ENCODE results near the gene TBATA.

TBATA gene

DNA sequence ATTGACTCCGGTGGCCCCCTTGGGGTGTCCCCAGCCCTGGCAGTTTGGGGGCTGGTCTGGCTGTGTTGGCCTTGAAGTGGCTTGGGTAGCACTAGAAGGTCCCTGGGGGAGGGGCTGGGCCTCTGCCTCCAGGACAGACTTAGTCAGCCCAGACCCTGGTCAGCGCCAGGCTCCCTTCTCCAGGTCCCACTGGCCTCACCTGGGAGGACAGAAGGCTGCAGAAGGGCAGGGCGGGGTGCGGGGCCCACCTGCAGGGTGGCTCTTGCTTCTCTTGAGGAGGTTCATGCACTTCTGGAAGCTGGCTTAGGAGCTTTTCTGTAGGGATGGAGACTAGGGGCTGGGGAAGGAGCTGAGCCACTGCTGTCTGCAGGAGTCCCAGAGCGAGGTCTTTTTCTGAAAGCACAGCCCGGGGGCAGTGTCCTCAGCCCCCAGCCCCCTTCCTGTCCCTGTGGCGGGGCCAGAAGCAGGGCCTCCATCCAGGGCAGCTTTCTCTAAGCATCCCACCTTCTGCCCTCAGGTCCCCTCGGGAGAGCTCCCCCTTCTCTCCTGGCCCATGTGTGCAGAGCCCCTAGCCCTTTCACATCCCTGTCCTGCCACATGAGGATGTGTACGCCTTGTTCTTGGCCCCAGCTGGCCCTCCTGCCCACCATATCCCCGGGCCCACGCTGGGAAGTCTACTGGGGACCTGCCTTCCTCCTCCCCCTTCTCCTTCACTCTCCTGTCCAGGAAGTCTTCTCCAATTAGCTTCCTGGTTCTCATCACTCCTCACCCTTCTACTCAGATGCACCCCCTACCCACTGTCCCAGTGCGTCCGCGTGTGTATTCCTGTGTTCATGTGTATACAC lies 11.0 kb downstream of the TBATA start:
- TF ChIP-seq TAF1 (IDR thresholded peaks at IDR 0.05; ENCODE audit: borderline replicate concordance, insufficient read depth, low read length) = no peak
- TF ChIP-seq, protein P1, sequence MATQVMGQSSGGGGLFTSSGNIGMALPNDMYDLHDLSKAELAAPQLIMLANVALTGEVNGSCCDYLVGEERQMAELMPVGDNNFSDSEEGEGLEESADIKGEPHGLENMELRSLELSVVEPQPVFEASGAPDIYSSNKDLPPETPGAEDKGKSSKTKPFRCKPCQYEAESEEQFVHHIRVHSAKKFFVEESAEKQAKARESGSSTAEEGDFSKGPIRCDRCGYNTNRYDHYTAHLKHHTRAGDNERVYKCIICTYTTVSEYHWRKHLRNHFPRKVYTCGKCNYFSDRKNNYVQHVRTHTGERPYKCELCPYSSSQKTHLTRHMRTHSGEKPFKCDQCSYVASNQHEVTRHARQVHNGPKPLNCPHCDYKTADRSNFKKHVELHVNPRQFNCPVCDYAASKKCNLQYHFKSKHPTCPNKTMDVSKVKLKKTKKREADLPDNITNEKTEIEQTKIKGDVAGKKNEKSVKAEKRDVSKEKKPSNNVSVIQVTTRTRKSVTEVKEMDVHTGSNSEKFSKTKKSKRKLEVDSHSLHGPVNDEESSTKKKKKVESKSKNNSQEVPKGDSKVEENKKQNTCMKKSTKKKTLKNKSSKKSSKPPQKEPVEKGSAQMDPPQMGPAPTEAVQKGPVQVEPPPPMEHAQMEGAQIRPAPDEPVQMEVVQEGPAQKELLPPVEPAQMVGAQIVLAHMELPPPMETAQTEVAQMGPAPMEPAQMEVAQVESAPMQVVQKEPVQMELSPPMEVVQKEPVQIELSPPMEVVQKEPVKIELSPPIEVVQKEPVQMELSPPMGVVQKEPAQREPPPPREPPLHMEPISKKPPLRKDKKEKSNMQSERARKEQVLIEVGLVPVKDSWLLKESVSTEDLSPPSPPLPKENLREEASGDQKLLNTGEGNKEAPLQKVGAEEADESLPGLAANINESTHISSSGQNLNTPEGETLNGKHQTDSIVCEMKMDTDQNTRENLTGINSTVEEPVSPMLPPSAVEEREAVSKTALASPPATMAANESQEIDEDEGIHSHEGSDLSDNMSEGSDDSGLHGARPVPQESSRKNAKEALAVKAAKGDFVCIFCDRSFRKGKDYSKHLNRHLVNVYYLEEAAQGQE (IDR thresholded peaks at IDR 0.05; ENCODE audit: insufficient read depth in 1 of 2, low read depth in 2 of 2, low read length in 2 of 2) = no peak
- TF ChIP-seq POLR2AphosphoS5 (IDR thresholded peaks at IDR 0.05; ENCODE audit: low read depth, low read length) = no peak
- TF ChIP-seq SIN3A (IDR thresholded peaks at IDR 0.05; ENCODE audit: borderline replicate concordance, insufficient read depth, low read length) = no peak
- TF ChIP-seq FOXP2 (optimal IDR thresholded peaks at IDR 0.05; ENCODE audit: borderline replicate concordance, extremely low read depth, extremely low read length, insufficient read depth) = no peak

DNA sequence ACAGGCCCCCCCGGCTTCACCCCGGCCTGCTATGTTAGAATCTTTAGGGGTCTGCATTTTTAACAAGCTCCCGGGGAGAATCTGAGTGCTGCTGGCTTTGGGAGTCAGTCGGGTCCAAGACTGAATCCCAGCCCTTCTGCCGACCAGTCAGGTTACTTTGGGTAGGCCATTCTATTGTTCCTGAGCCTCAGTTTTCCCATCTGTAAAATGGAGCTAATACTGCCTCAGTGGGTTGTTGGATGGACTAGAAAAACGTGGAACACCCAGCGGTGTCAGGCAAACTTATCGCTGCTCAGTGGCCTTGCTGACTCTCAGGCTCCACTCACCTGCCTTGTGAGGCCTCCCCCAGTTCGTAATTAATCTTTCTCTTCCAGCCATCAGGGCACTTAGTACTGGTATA lies 11.7 kb downstream of the TBATA start:
- no peak for TF ChIP-seq SIN3A (IDR thresholded peaks at IDR 0.05; ENCODE audit: borderline replicate concordance, insufficient read depth, low read length)

DNA sequence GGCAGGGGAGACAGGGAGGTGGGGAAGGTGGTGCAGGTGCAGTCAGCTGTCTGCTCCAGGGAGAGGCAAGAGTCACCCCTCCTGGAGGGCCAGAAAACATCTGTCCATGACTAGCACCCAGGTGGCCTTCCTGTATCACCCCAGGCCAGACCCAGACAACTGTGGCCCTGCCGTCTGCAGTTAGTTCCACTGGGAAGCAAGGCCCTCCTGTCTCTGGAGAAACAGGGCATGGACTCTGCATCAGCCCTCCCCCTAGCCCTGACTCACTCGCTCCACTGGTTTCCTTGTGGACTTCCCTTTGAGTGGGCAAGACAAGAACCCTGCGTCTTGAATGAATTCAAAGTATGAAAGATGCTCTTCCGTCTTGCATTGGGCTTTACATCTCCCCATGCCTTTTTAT lies 12.6 kb downstream of the TBATA start:
- TF ChIP-seq, protein P1 (IDR thresholded peaks at IDR 0.05; ENCODE audit: insufficient read depth in 1 of 2, low read depth in 2 of 2, low read length in 2 of 2) = no peak
- TF ChIP-seq TAF1 (IDR thresholded peaks at IDR 0.05; ENCODE audit: borderline replicate concordance, insufficient read depth, low read length) (no peak), FOXP2 (optimal IDR thresholded peaks at IDR 0.05; ENCODE audit: borderline replicate concordance, extremely low read depth, extremely low read length, insufficient read depth) (no peak), POLR2AphosphoS5 (IDR thresholded peaks at IDR 0.05; ENCODE audit: low read depth, low read length) (no peak), SIN3A (IDR thresholded peaks at IDR 0.05; ENCODE audit: borderline replicate concordance, insufficient read depth, low read length) (no peak)

DNA sequence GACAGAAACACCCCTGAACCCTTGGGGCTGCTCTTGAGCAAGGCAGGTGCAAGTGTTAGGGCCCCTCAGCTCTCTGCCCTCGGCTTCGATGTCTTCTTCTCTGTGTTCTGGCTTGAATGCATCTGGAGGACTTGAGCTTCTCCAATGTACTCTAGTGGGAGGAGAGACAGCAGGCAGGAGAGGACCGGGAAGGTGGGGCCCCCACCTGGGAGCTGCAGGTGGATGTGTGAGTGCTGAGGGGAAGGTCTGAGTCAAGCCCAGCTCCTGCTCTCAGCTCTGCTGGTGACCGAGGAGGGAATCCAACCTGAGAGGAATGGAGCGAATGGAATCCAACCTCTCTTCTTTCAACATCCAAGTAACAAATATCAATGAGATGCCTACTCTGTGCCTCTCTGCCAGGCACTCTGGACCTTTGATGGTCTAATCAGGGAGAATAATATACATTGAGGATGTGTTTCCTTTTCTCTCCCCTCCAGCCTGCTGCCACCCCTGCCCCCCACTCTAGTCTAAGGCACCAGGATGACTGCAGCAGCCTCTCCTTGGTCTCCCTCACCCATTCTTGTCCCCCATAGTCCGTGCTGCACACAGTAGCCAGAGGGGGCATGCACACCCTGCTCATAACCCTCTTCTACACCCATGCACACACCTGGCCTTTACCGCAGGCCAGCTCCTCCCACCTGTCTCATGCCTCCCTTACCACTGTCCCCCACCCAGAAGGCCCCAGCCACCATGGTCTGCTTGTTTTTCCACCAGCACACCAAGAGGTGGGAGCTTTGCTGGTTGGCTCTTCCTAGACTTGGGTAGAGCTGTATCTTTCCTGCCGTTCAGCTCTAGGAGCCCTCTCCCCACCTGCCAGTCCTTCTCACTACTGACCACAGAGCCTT lies 13.6 kb downstream of the TBATA start:
- TF ChIP-seq, protein P1 (IDR thresholded peaks at IDR 0.05; ENCODE audit: insufficient read depth in 1 of 2, low read depth in 2 of 2, low read length in 2 of 2) = no peak
- TF ChIP-seq SIN3A (IDR thresholded peaks at IDR 0.05; ENCODE audit: borderline replicate concordance, insufficient read depth, low read length) = no peak
- no peak for TF ChIP-seq TAF1 (IDR thresholded peaks at IDR 0.05; ENCODE audit: borderline replicate concordance, insufficient read depth, low read length)
- TF ChIP-seq POLR2AphosphoS5 (IDR thresholded peaks at IDR 0.05; ENCODE audit: low read depth, low read length) = no peak
- TF ChIP-seq FOXP2 (optimal IDR thresholded peaks at IDR 0.05; ENCODE audit: borderline replicate concordance, extremely low read depth, extremely low read length, insufficient read depth) = no peak

DNA sequence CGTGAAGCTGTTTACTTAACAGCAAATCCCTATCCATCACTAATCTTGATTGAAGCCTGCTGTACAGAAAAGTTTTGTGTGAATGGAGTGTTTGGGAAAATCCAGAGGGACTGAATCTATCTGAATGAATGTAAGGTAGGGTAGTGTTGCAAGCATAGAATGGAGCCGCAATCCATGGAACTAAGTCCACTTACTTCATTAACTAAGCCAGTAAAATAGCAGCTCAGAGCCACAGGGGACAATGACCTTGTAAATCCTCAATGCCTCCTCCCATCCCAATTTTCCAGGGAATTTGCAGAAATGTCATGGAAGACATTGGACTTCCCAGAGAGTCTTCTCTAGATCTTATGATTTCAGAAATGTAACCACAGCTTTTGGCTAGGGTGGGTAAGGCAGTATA lies 15.2 kb downstream of the TBATA start:
- TF ChIP-seq SIN3A (IDR thresholded peaks at IDR 0.05; ENCODE audit: borderline replicate concordance, insufficient read depth, low read length) (no peak), FOXP2 (optimal IDR thresholded peaks at IDR 0.05; ENCODE audit: borderline replicate concordance, extremely low read depth, extremely low read length, insufficient read depth) (no peak), POLR2AphosphoS5 (IDR thresholded peaks at IDR 0.05; ENCODE audit: low read depth, low read length) (no peak), TAF1 (IDR thresholded peaks at IDR 0.05; ENCODE audit: borderline replicate concordance, insufficient read depth, low read length) (no peak)
- TF ChIP-seq, protein P1 (IDR thresholded peaks at IDR 0.05; ENCODE audit: insufficient read depth in 1 of 2, low read depth in 2 of 2, low read length in 2 of 2) = no peak

All from PFSK-1 (cell line).